ENCODE results near the gene TOP3B. TPM values are rescaled to one million over a fixed set of nuclear protein-coding genes. Genes with fewer than 3 reads are reported as not detected.

Gene TOP3B
- total and polyA plus RNA-seq, 10 of the 15 experiments (the other 5 are each of a cell fraction or from before 2014, with no cell fraction given): 0.60 to 47.3 (median 33.7) TPM

GRCh38 chr22:21961886-21962654 lies 20.5 kb downstream of the TOP3B start:
- FAIRE-seq: no peak

More at GRCh38 chr22:21961886-21962654, 20.5 kb downstream of the TOP3B start:
- H3K36me3 ChIP-seq (ENCODE audit: control insufficient read depth in 2 of 2, insufficient read depth in 2 of 2, low read length in 1 of 2): peaks cover 10% of the 10 kb centered on the region in 2 experiments; a peak in 3 of 4 replicates
- intact Hi-C loops (cut with micrococcal nuclease; ENCODE audit: unreplicated experiment): no loop called here
- no peak overlapping the region for H3K4me3 ChIP-seq
- RAD21 ChIA-PET (ENCODE audit: unreplicated experiment): no interaction called here
- H3K4me2 ChIP-seq (ENCODE audit: control insufficient read depth, insufficient read depth): no peak overlapping the region
- ATAC-seq (no peak), DNase-seq (ENCODE audit: low read depth, low spot score) (no peak)
- H3K4me1 ChIP-seq (ENCODE audit: control insufficient read depth, insufficient read depth, low read length): no peaks in the 10 kb centered on the region
- no peak overlapping the region for H3K27ac ChIP-seq (ENCODE audit: control insufficient read depth, insufficient read depth)
- POLR2A ChIA-PET: interaction anchor here (1.1 kb wide), 1 partner anchor 10 kb away, joined by 3 read pairs; no protein-coding TSS in a partner anchor
- no peak for TF ChIP-seq BHLHE40 (IDR thresholded peaks at IDR 0.05; ENCODE audit: borderline replicate concordance in 1 of 2, low read depth in 2 of 2, low read length in 1 of 2)
- TF ChIP-seq ZSCAN29 (IDR thresholded peaks at IDR 0.05): no peak
- TF ChIP-seq CEBPB (IDR thresholded peaks at IDR 0.05; ENCODE audit: borderline replicate concordance in 1 of 2, low read depth in 2 of 2, low read length in 2 of 2): no peak
- TF ChIP-seq, protein P1, sequence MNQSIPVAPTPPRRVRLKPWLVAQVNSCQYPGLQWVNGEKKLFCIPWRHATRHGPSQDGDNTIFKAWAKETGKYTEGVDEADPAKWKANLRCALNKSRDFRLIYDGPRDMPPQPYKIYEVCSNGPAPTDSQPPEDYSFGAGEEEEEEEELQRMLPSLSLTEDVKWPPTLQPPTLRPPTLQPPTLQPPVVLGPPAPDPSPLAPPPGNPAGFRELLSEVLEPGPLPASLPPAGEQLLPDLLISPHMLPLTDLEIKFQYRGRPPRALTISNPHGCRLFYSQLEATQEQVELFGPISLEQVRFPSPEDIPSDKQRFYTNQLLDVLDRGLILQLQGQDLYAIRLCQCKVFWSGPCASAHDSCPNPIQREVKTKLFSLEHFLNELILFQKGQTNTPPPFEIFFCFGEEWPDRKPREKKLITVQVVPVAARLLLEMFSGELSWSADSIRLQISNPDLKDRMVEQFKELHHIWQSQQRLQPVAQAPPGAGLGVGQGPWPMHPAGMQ (IDR thresholded peaks at IDR 0.05; ENCODE audit: borderline replicate concordance): no peak
- TF ChIP-seq EZH2 (IDR thresholded peaks at IDR 0.05; ENCODE audit: borderline replicate concordance, control insufficient read depth, low read depth, low read length): no peak
- TF ChIP-seq YY1 (IDR thresholded peaks at IDR 0.05; ENCODE audit: low read depth, low read length): no peak
- no peak for TF ChIP-seq ZBTB4 (CRISPR knock-in tag; IDR thresholded peaks at IDR 0.05)
- no peak for TF ChIP-seq NRF1 (conservative IDR thresholded peaks at IDR 0.05; ENCODE audit: low read depth, low read length)
- no peak for TF ChIP-seq TAF1 (IDR thresholded peaks at IDR 0.05; ENCODE audit: borderline replicate concordance, low read depth, low read length)
- SMC1A ChIA-PET (ENCODE audit: uncharacterized antibody, unreplicated experiment): no interaction called here
- H2AFZ ChIP-seq (ENCODE audit: control insufficient read depth, low read depth, low read length): no peak overlapping the region
- no peaks in the 10 kb centered on the region for H4K20me1 ChIP-seq (ENCODE audit: control insufficient read depth, insufficient read depth)
- in situ Hi-C loops (cut with MboI): no loop called here
- CTCF ChIA-PET: interaction anchor here (1.5 kb wide), 1 partner anchor 10 kb away, joined by 5 read pairs; no protein-coding TSS in a partner anchor
- no peak overlapping the region for H3K9ac ChIP-seq (ENCODE audit: control insufficient read depth, insufficient read depth, low read length)
- 84% methylated on average over 23 of the region's 23 CpGs for WGBS (ENCODE audit: insufficient coverage, insufficient replicate concordance, low lambda C conversion rate, missing lambda C conversion rate)
- H3K9me3 ChIP-seq (replicated peaks; ENCODE audit: control insufficient read depth, insufficient read depth, low read length): no peaks in the 10 kb centered on the region
- H3K27me3 ChIP-seq (replicated peaks in 1 of 2; ENCODE audit: control insufficient read depth in 2 of 2, insufficient read depth in 2 of 2, low read length in 1 of 2): no peaks in the 10 kb centered on the region
- H3K79me2 ChIP-seq (ENCODE audit: control insufficient read depth, insufficient read depth, low read length): no peaks in the 10 kb centered on the region
- no TSS peak for BruUV-seq (replicated peaks)
